DND-41 (cell line): ENCODE results near the gene ADNP.

Source experiments
- ATAC-seq: fragments of 200-7000 bp; cut with Tn5 transposase; 3 replicates; pipeline ENCODE4 v1.9.1; 2021; ENCODE audit warnings: low read depth; ENCODE audit not compliant: insufficient read depth
- DNase-seq: peaks from one replicate; pipeline ENCODE4 v3.0.0-alpha.2; 2020
- H2AFZ ChIP-seq: 2 replicates; pipeline ENCODE4 v1.6.0; 2012; ENCODE audit warnings: low read depth, low read length
- H3K27ac ChIP-seq: 2 replicates; pipeline ENCODE4 v1.5.1; 2012; ENCODE audit warnings: low read length, inconsistent platforms
- H3K27me3 ChIP-seq: fragments of 200-600 bp; sonication (generic); 2 replicates; pipeline ENCODE4 v1.6.0; 2012; ENCODE audit warnings: low read length, mild to moderate bottlenecking, inconsistent platforms; ENCODE audit not compliant: insufficient read depth, poor library complexity
- H3K36me3 ChIP-seq: 2 replicates; pipeline ENCODE4 v1.5.1; 2012; ENCODE audit warnings: low read length, inconsistent platforms; ENCODE audit not compliant: insufficient read depth
- H3K4me1 ChIP-seq: 2 replicates; pipeline ENCODE4 v1.5.1; 2012; ENCODE audit warnings: mild to moderate bottlenecking, low read length; ENCODE audit not compliant: insufficient read depth
- H3K4me2 ChIP-seq: 2 replicates; pipeline ENCODE4 v1.6.0; 2012; ENCODE audit warnings: mild to moderate bottlenecking, moderate library complexity, low read length, inconsistent platforms; ENCODE audit not compliant: insufficient read depth
- H3K4me3 ChIP-seq, 2 experiments: fragments of 200-600 bp in 1 of 2; shearing (Covaris generic) in 1 of 2; 2 replicates each; pipeline ENCODE4 v1.5.1; 2012 to 2016; ENCODE audit warnings: inconsistent platforms in 2 of 2, low read length in 2 of 2, mild to moderate bottlenecking in 2 of 2, low read depth in 1 of 2, moderate library complexity in 1 of 2
- H3K79me2 ChIP-seq: 2 replicates; pipeline ENCODE4 v1.6.0; 2012; ENCODE audit warnings: low read length, inconsistent platforms; ENCODE audit not compliant: insufficient read depth
- H3K9ac ChIP-seq: 2 replicates; pipeline ENCODE4 v1.6.0; 2012; ENCODE audit warnings: low read depth, mild to moderate bottlenecking, inconsistent platforms, low read length, moderate library complexity
- H3K9me3 ChIP-seq: 2 replicates; pipeline ENCODE4 v1.5.1; 2012; ENCODE audit warnings: low read length, moderate library complexity, mild to moderate bottlenecking, inconsistent platforms; ENCODE audit not compliant: insufficient read depth, severe bottlenecking
- H4K20me1 ChIP-seq: 2 replicates; pipeline ENCODE4 v1.6.0; 2012; ENCODE audit warnings: low read length; ENCODE audit not compliant: insufficient read depth
- EZH2 ChIP-seq: IDR thresholded peaks from 3 replicates; pipeline ENCODE4 v1.6.1; 2012; ENCODE audit warnings: borderline replicate concordance, low read depth, mild to moderate bottlenecking, moderate library complexity, low read length, inconsistent platforms; ENCODE audit not compliant: severe bottlenecking
- TF ChIP-seq, protein P1 (sequence below): IDR thresholded peaks from 2 replicates; pipeline ENCODE4 v1.5.1; 2012; ENCODE audit warnings: borderline replicate concordance, low read length, moderate library complexity, mild to moderate bottlenecking; ENCODE audit not compliant: poor library complexity, severe bottlenecking; ENCODE audit errors: extremely low read depth

Gene ADNP

DNA sequence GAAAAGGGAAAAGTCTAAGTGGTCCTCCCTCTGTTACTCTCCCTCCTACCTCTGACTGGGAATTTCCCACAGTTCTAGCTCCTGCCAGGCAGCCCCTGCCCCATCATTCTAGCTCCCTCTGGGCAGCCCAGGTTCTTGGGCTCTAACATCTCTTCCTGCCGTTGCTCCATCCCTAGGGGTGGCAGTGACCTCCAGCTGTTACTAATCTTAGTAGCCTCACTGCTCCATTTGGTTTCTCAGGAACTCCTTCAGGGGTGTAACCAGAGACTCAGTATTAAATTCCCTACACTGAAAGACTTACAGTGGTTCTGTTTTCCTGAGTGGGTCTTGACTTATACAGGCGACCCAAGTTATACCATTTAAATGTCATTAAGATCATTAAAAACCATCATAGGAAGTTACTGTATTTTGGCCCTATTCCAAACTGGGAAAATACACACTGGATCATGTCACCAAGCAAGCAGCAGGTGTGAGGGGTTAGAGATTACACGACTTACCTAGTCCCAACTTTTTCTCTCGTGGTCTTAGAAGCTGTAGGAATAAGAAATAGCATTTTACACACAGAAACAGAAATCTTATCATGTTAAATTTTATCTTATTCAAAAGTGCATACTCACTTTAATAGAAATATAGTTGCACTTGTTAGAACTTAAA, 17.0 kb upstream of the ADNP start:
- Histone ChIP-seq H3K4me3 (no peak overlapping the region), H2AFZ (no peak overlapping the region), H3K4me1 (no peaks in the 10 kb centered on the region), H3K36me3 (peaks cover 93% of the 10 kb centered on the region), H3K27me3 (no peaks in the 10 kb centered on the region), H3K9me3 (no peaks in the 10 kb centered on the region), H3K27ac (no peak overlapping the region), H3K79me2 (peaks cover 37% of the 10 kb centered on the region), H3K4me2 (no peak overlapping the region), H4K20me1 (peaks cover 7% of the 10 kb centered on the region; the same call in 1 of the 2 replicates), H3K9ac (no peak overlapping the region)
- no peak for DNase-seq
- no peak for TF ChIP-seq EZH2
- TF ChIP-seq, protein P1, sequence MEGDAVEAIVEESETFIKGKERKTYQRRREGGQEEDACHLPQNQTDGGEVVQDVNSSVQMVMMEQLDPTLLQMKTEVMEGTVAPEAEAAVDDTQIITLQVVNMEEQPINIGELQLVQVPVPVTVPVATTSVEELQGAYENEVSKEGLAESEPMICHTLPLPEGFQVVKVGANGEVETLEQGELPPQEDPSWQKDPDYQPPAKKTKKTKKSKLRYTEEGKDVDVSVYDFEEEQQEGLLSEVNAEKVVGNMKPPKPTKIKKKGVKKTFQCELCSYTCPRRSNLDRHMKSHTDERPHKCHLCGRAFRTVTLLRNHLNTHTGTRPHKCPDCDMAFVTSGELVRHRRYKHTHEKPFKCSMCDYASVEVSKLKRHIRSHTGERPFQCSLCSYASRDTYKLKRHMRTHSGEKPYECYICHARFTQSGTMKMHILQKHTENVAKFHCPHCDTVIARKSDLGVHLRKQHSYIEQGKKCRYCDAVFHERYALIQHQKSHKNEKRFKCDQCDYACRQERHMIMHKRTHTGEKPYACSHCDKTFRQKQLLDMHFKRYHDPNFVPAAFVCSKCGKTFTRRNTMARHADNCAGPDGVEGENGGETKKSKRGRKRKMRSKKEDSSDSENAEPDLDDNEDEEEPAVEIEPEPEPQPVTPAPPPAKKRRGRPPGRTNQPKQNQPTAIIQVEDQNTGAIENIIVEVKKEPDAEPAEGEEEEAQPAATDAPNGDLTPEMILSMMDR, result no peak
- ATAC-seq, result no peak

DNA sequence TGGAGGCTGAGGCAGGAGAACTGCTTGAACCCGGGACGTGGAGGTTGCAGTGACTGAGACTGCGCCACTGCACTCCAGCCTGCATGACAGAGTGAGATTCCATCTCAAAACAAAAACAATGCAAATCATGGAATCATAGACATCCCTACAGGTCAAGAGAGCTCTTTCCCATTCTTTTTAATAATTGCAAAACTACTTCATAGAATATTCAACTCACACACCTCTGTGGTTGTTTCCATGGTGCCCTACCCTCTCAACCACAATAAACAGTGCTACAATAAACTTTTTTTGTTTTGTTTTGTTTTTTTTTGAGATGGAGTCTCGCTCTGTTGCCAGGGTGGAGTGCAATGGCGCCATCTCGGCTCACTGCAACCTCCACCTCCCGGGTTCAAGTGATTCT, 11.8 kb upstream of the ADNP start:
- no peak overlapping the region for H3K4me2 ChIP-seq
- peaks cover 86% of the 10 kb centered on the region for H3K36me3 ChIP-seq
- no peak for TF ChIP-seq EZH2
- TF ChIP-seq, protein P1, result no peak
- H3K4me3 ChIP-seq, result no peak overlapping the region
- no peaks in the 10 kb centered on the region; the same call in 1 of the 2 replicates for H4K20me1 ChIP-seq
- no peaks in the 10 kb centered on the region for H3K9me3 ChIP-seq
- peaks cover 5% of the 10 kb centered on the region; the same call in 1 of the 2 replicates for H3K79me2 ChIP-seq
- no peak overlapping the region for H2AFZ ChIP-seq
- no peaks in the 10 kb centered on the region for H3K27me3 ChIP-seq
- H3K4me1 ChIP-seq, result no peaks in the 10 kb centered on the region
- ATAC-seq (no peak), DNase-seq (no peak)
- H3K27ac ChIP-seq, result no peak overlapping the region
- H3K9ac ChIP-seq, result no peak overlapping the region

DNA sequence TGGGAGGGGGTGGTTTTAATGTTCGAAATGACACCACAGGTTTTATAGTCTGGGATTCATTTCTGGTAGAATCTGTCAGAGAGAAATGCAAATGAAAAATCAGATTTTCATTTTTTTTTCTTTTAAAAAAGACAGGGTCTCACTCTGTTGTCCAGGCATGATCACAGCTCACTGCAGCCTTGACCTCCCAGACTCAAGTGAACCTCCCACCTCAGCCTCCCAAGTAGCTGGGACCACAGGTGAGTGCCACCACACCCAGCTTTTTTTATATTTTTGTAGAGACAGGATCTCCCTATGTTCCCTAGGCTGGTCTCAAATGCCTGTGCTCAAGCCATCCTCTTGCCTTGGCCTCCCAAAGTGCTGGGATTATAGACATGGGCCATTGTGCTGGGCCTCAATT, 2.4 kb upstream of the ADNP start:
- Histone ChIP-seq H3K36me3 (peaks cover 70% of the 10 kb centered on the region), H3K9me3 (no peaks in the 10 kb centered on the region), H3K9ac (no peak overlapping the region), H3K4me1 (peaks cover 28% of the 10 kb centered on the region), H4K20me1 (peaks cover 15% of the 10 kb centered on the region), H3K27me3 (no peaks in the 10 kb centered on the region), H3K27ac (no peak overlapping the region), H2AFZ (no peak overlapping the region), H3K4me3 (no peak overlapping the region), H3K4me2 (no peak overlapping the region), H3K79me2 (peaks cover 32% of the 10 kb centered on the region)
- DNase-seq (no peak), ATAC-seq (no peak)
- TF ChIP-seq EZH2, result no peak
- TF ChIP-seq, protein P1, result no peak
